ENCODE results near the gene PKDCC. TPM values are rescaled to one million over a fixed set of nuclear protein-coding genes. Genes with fewer than 3 reads are reported as not detected.

PKDCC gene
- polyA plus RNA-seq, 1 donor (not counting 4 experiments of a cell fraction or from before 2014, with no cell fraction given): not detected

DNA sequence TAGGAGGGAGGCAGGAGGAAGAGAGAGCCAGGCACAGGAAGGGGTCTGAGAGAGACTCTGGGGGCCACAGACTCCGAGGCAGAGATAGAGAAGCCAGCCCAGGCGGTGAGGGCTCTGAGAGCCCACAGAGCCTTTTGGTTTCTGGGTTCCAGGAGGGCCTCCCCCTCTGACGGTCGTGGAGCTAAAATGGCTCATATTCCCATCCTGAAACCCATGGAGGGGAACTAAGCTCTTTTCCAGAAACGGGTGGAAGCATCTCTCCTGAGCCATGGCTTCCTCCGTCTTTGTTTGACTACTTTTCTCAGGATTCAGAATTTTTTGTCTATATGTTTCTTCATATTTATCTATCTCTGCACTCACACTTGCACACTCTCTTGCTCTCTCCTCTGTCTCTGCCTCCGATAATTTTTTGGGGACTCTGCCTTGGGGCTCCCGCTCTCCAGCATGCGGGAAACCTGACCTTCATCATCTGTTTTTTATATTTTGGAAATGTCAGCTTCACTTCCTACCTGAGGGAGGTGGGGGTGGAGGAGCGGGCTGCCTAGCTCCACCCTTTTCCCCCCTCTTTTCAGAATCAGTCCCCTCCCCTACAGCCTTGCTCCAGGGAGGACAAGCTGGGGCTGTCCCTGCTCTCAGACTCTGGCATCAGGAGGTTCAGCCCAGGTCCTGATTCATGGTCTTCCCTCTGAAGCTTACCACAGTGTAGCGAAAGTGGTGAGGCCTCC, 5.0 kb upstream of the PKDCC start:
- no peaks in the 10 kb centered on the region for H3K9me1 ChIP-seq (ENCODE audit: control insufficient read depth, extremely low read depth, insufficient read depth, low read length)
- H3K4me1 ChIP-seq (ENCODE audit: control insufficient read depth, extremely low read depth, insufficient read depth, low read length): no peaks in the 10 kb centered on the region
- no peak overlapping the region for H3K9ac ChIP-seq (ENCODE audit: control insufficient read depth, extremely low read depth, insufficient read depth, low read length)
- H3K4me3 ChIP-seq (ENCODE audit: control insufficient read depth in 2 of 3, extremely low read depth in 1 of 3, insufficient read depth in 2 of 3, low read depth in 1 of 3, low read length in 3 of 3): no peak overlapping the region
- H3K79me2 ChIP-seq (ENCODE audit: control insufficient read depth, insufficient read depth, low read length): no peaks in the 10 kb centered on the region
- DNase-seq (ENCODE audit: low read depth, low spot score) (no peak), FAIRE-seq (no peak)
- H3K9me3 ChIP-seq (ENCODE audit: control insufficient read depth, low read depth, low read length): no peaks in the 10 kb centered on the region
- no peaks in the 10 kb centered on the region for H3K36me3 ChIP-seq (ENCODE audit: control insufficient read depth in 2 of 2, extremely low read depth in 1 of 2, insufficient read depth in 2 of 2, low read length in 2 of 2)
- no peaks in the 10 kb centered on the region for H4K20me1 ChIP-seq (ENCODE audit: control insufficient read depth, extremely low read depth, insufficient read depth, low read length)
- H3K27me3 ChIP-seq (ENCODE audit: control insufficient read depth, extremely low read depth, insufficient read depth, low read length): peaks cover 25% of the 10 kb centered on the region
- dilution Hi-C loops (cut with MboI; ENCODE audit: extremely low pct_ligation_motif_present, low sequenced_read_pairs): no loop called here
- no peak overlapping the region for H2AFZ ChIP-seq (ENCODE audit: control insufficient read depth, low read length)
- H3K27ac ChIP-seq (ENCODE audit: control insufficient read depth, insufficient read depth, low read length): no peak overlapping the region
- TF ChIP-seq EZH2 (IDR thresholded peaks at IDR 0.05; ENCODE audit: low read length): no peak
- TF ChIP-seq, protein P1, sequence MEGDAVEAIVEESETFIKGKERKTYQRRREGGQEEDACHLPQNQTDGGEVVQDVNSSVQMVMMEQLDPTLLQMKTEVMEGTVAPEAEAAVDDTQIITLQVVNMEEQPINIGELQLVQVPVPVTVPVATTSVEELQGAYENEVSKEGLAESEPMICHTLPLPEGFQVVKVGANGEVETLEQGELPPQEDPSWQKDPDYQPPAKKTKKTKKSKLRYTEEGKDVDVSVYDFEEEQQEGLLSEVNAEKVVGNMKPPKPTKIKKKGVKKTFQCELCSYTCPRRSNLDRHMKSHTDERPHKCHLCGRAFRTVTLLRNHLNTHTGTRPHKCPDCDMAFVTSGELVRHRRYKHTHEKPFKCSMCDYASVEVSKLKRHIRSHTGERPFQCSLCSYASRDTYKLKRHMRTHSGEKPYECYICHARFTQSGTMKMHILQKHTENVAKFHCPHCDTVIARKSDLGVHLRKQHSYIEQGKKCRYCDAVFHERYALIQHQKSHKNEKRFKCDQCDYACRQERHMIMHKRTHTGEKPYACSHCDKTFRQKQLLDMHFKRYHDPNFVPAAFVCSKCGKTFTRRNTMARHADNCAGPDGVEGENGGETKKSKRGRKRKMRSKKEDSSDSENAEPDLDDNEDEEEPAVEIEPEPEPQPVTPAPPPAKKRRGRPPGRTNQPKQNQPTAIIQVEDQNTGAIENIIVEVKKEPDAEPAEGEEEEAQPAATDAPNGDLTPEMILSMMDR (optimal IDR thresholded peaks at IDR 0.05 in 1 of 3, IDR thresholded peaks at IDR 0.05 in 1 of 3, conservative IDR thresholded peaks at IDR 0.05 in 1 of 3; ENCODE audit: extremely low read depth in 1 of 3, insufficient read depth in 2 of 3, low read length in 3 of 3): no peak
- no peak overlapping the region for H3K4me2 ChIP-seq (ENCODE audit: control insufficient read depth, extremely low read depth, insufficient read depth, low read depth, low read length)

- dilution Hi-C loops (cut with MboI; ENCODE audit: extremely low pct_ligation_motif_present, low sequenced_read_pairs): no loop called here
- no peak for FAIRE-seq
- TF ChIP-seq EZH2 (IDR thresholded peaks at IDR 0.05; ENCODE audit: low read length): no peak
These were observed 3.9 kb upstream of the PKDCC start for GRCh38 chr2:42043789-42044394.

More at GRCh38 chr2:42043789-42044394, 3.9 kb upstream of the PKDCC start:
- H3K9me3 ChIP-seq (ENCODE audit: control insufficient read depth, low read depth, low read length): no peaks in the 10 kb centered on the region
- no peak overlapping the region for H3K4me3 ChIP-seq (ENCODE audit: control insufficient read depth in 2 of 3, extremely low read depth in 1 of 3, insufficient read depth in 2 of 3, low read depth in 1 of 3, low read length in 3 of 3)
- no peaks in the 10 kb centered on the region for H3K9me1 ChIP-seq (ENCODE audit: control insufficient read depth, extremely low read depth, insufficient read depth, low read length)
- no peaks in the 10 kb centered on the region for H3K36me3 ChIP-seq (ENCODE audit: control insufficient read depth in 2 of 2, extremely low read depth in 1 of 2, insufficient read depth in 2 of 2, low read length in 2 of 2)
- H3K4me2 ChIP-seq (ENCODE audit: control insufficient read depth, extremely low read depth, insufficient read depth, low read depth, low read length): no peak overlapping the region
- no peaks in the 10 kb centered on the region for H3K79me2 ChIP-seq (ENCODE audit: control insufficient read depth, insufficient read depth, low read length)
- no peak overlapping the region for H3K9ac ChIP-seq (ENCODE audit: control insufficient read depth, extremely low read depth, insufficient read depth, low read length)
- peaks cover 30% of the 10 kb centered on the region for H3K27me3 ChIP-seq (ENCODE audit: control insufficient read depth, extremely low read depth, insufficient read depth, low read length)
- no peak overlapping the region for H3K27ac ChIP-seq (ENCODE audit: control insufficient read depth, insufficient read depth, low read length)
- H4K20me1 ChIP-seq (ENCODE audit: control insufficient read depth, extremely low read depth, insufficient read depth, low read length): no peaks in the 10 kb centered on the region
- DNase-seq (ENCODE audit: low read depth, low spot score): no peak
- H2AFZ ChIP-seq (ENCODE audit: control insufficient read depth, low read length): no peak overlapping the region
- no peaks in the 10 kb centered on the region for H3K4me1 ChIP-seq (ENCODE audit: control insufficient read depth, extremely low read depth, insufficient read depth, low read length)

All from keratinocyte (primary cell).